H1 (cell line): Measurements from ENCODE around the gene TRAF3IP3. TPM values are rescaled to one million over a fixed set of nuclear protein-coding genes. Genes with fewer than 3 reads are reported as not detected.

Experiments
- CTCF ChIA-PET: fragments of 300-600 bp; sonication (Branson Sonifier 250); formaldehyde crosslinking; loops from one replicate; lab custom pipeline; 2021; ENCODE audit not compliant: partially characterized antibody; lab: Charles Lee
- POLR2A ChIA-PET: fragments of 300-600 bp; sonication (Branson Sonifier 250); formaldehyde crosslinking; loops from one replicate; lab custom pipeline; 2021; ENCODE audit warnings: inconsistent platforms; ENCODE audit not compliant: partially characterized antibody; lab: Charles Lee
- DNase-seq, 2 experiments: peaks; one replicate each; pipeline versions ENCODE4 v3.0.0 to v3.0.0-alpha.2; 2010 to 2022; ENCODE audit warnings: low spot score in 2 of 2, low read depth in 1 of 2, mixed read lengths in 1 of 2
- FAIRE-seq: peaks from 2 replicates; lab custom pipeline; 2011; peaks lifted over from hg19 to GRCh38; lab: Jason Lieb, UNC
- H2AFZ ChIP-seq: 2 replicates; pipeline ENCODE4 v1.8.1; 2012; ENCODE audit warnings: low read length, inconsistent platforms
- H2AK5ac ChIP-seq: 2 replicates; pipeline ENCODE4 v1.6.1; 2013; ENCODE audit warnings: low read depth, low read length
- H2BK120ac ChIP-seq: replicated peaks from 2 replicates; pipeline ENCODE3; 2013; ENCODE audit warnings: low read depth, low read length, inconsistent platforms
- H2BK12ac ChIP-seq: 2 replicates; pipeline ENCODE4 v1.6.1; 2013; ENCODE audit warnings: low read depth, low read length
- H2BK15ac ChIP-seq: 2 replicates; pipeline ENCODE4 v1.6.1; 2013; ENCODE audit warnings: low read length
- H2BK20ac ChIP-seq: 2 replicates; pipeline ENCODE4 v1.6.1; 2013; ENCODE audit warnings: low read length
- H2BK5ac ChIP-seq: 2 replicates; pipeline ENCODE4 v1.6.1; 2013; ENCODE audit warnings: low read depth, low read length
- H3K14ac ChIP-seq: 2 replicates; pipeline ENCODE4 v1.6.1; 2013; ENCODE audit warnings: inconsistent platforms; ENCODE audit not compliant: insufficient read length
- H3K18ac ChIP-seq: 2 replicates; pipeline ENCODE4 v1.6.1; 2013; ENCODE audit warnings: low read length; ENCODE audit errors: extremely low read depth
- H3K23ac ChIP-seq: 2 replicates; pipeline ENCODE4 v1.6.1; 2013; ENCODE audit warnings: inconsistent platforms; ENCODE audit not compliant: insufficient read length
- H3K23me2 ChIP-seq: 2 replicates; pipeline ENCODE4 v1.6.1; 2013; ENCODE audit warnings: low read depth, low read length
- H3K27ac ChIP-seq: 2 replicates; pipeline ENCODE4 v1.6.1; 2011; ENCODE audit warnings: low read depth, low read length, inconsistent platforms
- H3K27me3 ChIP-seq, 4 experiments: replicated peaks in 1 of 4; 1 replicate in 1 of 4; 2 replicates in 3 of 4; pipeline versions ENCODE4 v1.6.1 to v1.8.1; 2011 to 2013; ENCODE audit warnings: low read length in 3 of 4, mild to moderate bottlenecking in 3 of 4, inconsistent platforms in 2 of 4, mixed read lengths in 2 of 4, moderate library complexity in 1 of 4; ENCODE audit not compliant: control insufficient read depth in 3 of 4, insufficient read depth in 3 of 4; ENCODE audit errors: extremely low read depth in 1 of 4
- H3K36me3 ChIP-seq, 4 experiments: 2 replicates each; pipeline versions ENCODE4 v1.6.1 to v1.8.1; 2011 to 2013; ENCODE audit warnings: mild to moderate bottlenecking in 4 of 4, low read length in 3 of 4, moderate library complexity in 2 of 4, control low read depth in 1 of 4, inconsistent platforms in 1 of 4; ENCODE audit not compliant: insufficient read depth in 4 of 4, control insufficient read depth in 2 of 4
- H3K4ac ChIP-seq: replicated peaks from 2 replicates; pipeline ENCODE3; 2013; ENCODE audit warnings: low read length, low read depth, mixed read lengths, inconsistent platforms; ENCODE audit not compliant: insufficient read length
- H3K4me1 ChIP-seq, 4 experiments: replicated peaks in 1 of 4; 1 replicate in 1 of 4; 2 replicates in 3 of 4; pipeline versions ENCODE4 v1.6.1 to v1.8.1; 2011 to 2013; ENCODE audit warnings: low read length in 3 of 4, inconsistent platforms in 2 of 4, mixed read lengths in 1 of 4; ENCODE audit not compliant: insufficient read depth in 4 of 4, control insufficient read depth in 3 of 4
- H3K4me2 ChIP-seq, 2 experiments: 2 replicates each; pipeline versions ENCODE4 v1.6.1 to v1.8.1; 2011 to 2013; ENCODE audit warnings: low read depth in 2 of 2, low read length in 2 of 2, control low read depth in 1 of 2, inconsistent platforms in 1 of 2, mild to moderate bottlenecking in 1 of 2; ENCODE audit not compliant: insufficient read depth in 1 of 2
- H3K4me3 ChIP-seq, 4 experiments: fragments of 200-600, 300-600 bp in 1 of 4; sonication (generic), shearing (Covaris generic), sonication (Bioruptor Twin) in 1 of 4; 2 replicates each; pipeline versions ENCODE4 v1.5.1 to v1.8.1; 2011 to 2016; ENCODE audit warnings: low read length in 4 of 4, low read depth in 3 of 4, control low read depth in 2 of 4, inconsistent platforms in 2 of 4, mild to moderate bottlenecking in 2 of 4, mixed read lengths in 1 of 4, moderate library complexity in 1 of 4; ENCODE audit not compliant: insufficient read depth in 2 of 4; ENCODE audit errors: extremely low read depth in 1 of 4
- H3K56ac ChIP-seq: replicated peaks from 2 replicates; pipeline ENCODE3; 2013; ENCODE audit warnings: low read depth, mild to moderate bottlenecking, mixed read lengths, low read length, inconsistent platforms; ENCODE audit not compliant: insufficient read length
- H3K79me1 ChIP-seq: 2 replicates; pipeline ENCODE4 v1.6.1; 2013; ENCODE audit warnings: low read depth, low read length, control low read depth
- H3K79me2 ChIP-seq, 2 experiments: 2 replicates each; pipeline versions ENCODE4 v1.6.1 to v1.8.1; 2012 to 2013; ENCODE audit warnings: low read length in 2 of 2, mild to moderate bottlenecking in 2 of 2, inconsistent platforms in 1 of 2; ENCODE audit not compliant: insufficient read depth in 2 of 2, control insufficient read depth in 1 of 2
- H3K9ac ChIP-seq, 4 experiments: replicated peaks in 1 of 4; 1 replicate in 1 of 4; 2 replicates in 3 of 4; pipeline versions ENCODE4 v1.6.1 to v1.8.1; 2011 to 2013; ENCODE audit warnings: low read depth in 3 of 4, low read length in 3 of 4, control low read depth in 2 of 4, mild to moderate bottlenecking in 2 of 4, moderate library complexity in 2 of 4, inconsistent platforms in 1 of 4; ENCODE audit errors: extremely low read depth in 1 of 4
- H3K9me3 ChIP-seq, 2 experiments: 2 replicates each; pipeline versions ENCODE4 v1.6.1 to v1.8.1; 2012 to 2013; ENCODE audit warnings: mild to moderate bottlenecking in 2 of 2, moderate library complexity in 2 of 2, control low read depth in 1 of 2, inconsistent platforms in 1 of 2, low read depth in 1 of 2, low read length in 1 of 2, mixed read lengths in 1 of 2; ENCODE audit not compliant: insufficient read depth in 2 of 2
- H4K20me1 ChIP-seq, 2 experiments: replicated peaks in 1 of 2; 2 replicates each; pipeline versions ENCODE3 to v1.8.1; 2011 to 2013; ENCODE audit warnings: inconsistent platforms in 2 of 2, low read length in 2 of 2, mild to moderate bottlenecking in 1 of 2; ENCODE audit not compliant: insufficient read depth in 2 of 2, control insufficient read depth in 1 of 2
- H4K5ac ChIP-seq: 2 replicates; pipeline ENCODE4 v1.6.1; 2013; ENCODE audit warnings: low read length, low read depth, mixed read lengths, inconsistent platforms; ENCODE audit not compliant: insufficient read length
- H4K8ac ChIP-seq: 2 replicates; pipeline ENCODE4 v1.8.0; 2013; ENCODE audit warnings: mild to moderate bottlenecking, moderate library complexity, low read length, inconsistent platforms; ENCODE audit not compliant: insufficient read depth; ENCODE audit errors: extremely low read depth
- H4K91ac ChIP-seq: replicated peaks from 2 replicates; pipeline ENCODE3; 2013; ENCODE audit warnings: low read length, mixed read lengths, inconsistent platforms; ENCODE audit not compliant: insufficient read length
- CTCF ChIP-seq, 3 experiments: IDR thresholded peaks; 1 replicate in 2 of 3; 2 replicates in 1 of 3; pipeline versions ENCODE4 v1.5.1 to v1.6.1; 2011; ENCODE audit warnings: low read length in 3 of 3, mild to moderate bottlenecking in 3 of 3, inconsistent platforms in 2 of 3, low read depth in 1 of 3, moderate library complexity in 1 of 3; ENCODE audit not compliant: insufficient read depth in 1 of 3; ENCODE audit errors: control extremely low read depth in 1 of 3
- KDM1A ChIP-seq: fragments of 200-600, 300-600 bp; sonication (generic); IDR thresholded peaks from 2 replicates; pipeline ENCODE4 v1.7.1; 2016; ENCODE audit warnings: mild to moderate bottlenecking, low read length, borderline replicate concordance
- NANOG ChIP-seq: IDR thresholded peaks from 2 replicates; pipeline ENCODE4 v1.6.1; 2011; ENCODE audit warnings: low read length, low read depth, mild to moderate bottlenecking, inconsistent platforms; ENCODE audit not compliant: insufficient read depth, poor library complexity, severe bottlenecking
- NRF1 ChIP-seq: IDR thresholded peaks from 2 replicates; pipeline ENCODE4 v1.6.1; 2011; ENCODE audit warnings: mild to moderate bottlenecking, low read depth, low read length, improper control_type of control experiment
- RAD21 ChIP-seq, 2 experiments: IDR thresholded peaks in 1 of 2; conservative IDR thresholded peaks in 1 of 2; 2 replicates each; pipeline ENCODE4 v1.6.1; 2011; ENCODE audit warnings: low read depth in 2 of 2, low read length in 2 of 2, improper control_type of control experiment in 1 of 2, inconsistent platforms in 1 of 2, mild to moderate bottlenecking in 1 of 2, moderate library complexity in 1 of 2
- SIX5 ChIP-seq: IDR thresholded peaks from 2 replicates; pipeline ENCODE4 v1.6.1; 2011; ENCODE audit warnings: mild to moderate bottlenecking, low read depth, low read length
- TBP ChIP-seq: IDR thresholded peaks from 2 replicates; pipeline ENCODE4 v1.6.1; 2011; ENCODE audit warnings: low read depth, low read length, improper control_type of control experiment
- TEAD4 ChIP-seq: IDR thresholded peaks from 2 replicates; pipeline ENCODE4 v1.6.1; 2012; ENCODE audit warnings: low read depth, low read length, inconsistent platforms, mixed read lengths
- WGBS, 2 experiments: shearing (Covaris generic) in 1 of 2; methylation state at CpG; one replicate each; pipeline versions ENCODE4 v1.1.6 to v1.1.7; 2013 to 2015; ENCODE audit warnings: low lambda C conversion rate in 2 of 2, mixed read lengths in 2 of 2, inconsistent platforms in 1 of 2, low coverage in 1 of 2, missing lambda C conversion rate in 1 of 2; ENCODE audit not compliant: insufficient replicate concordance in 2 of 2, insufficient coverage in 1 of 2, insufficient read length in 1 of 2; ENCODE audit errors: extremely low coverage in 1 of 2, missing lambda C conversion rate in 1 of 2; 5-methylcytosine and 5-hydroxymethylcytosine counted together
- polyA plus RNA-seq, 7 experiments: library from polyadenylated mRNA; depleted of rRNA in 3 of 7; stranded (reverse) in 5 of 7; unstranded in 2 of 7; fragments of >200 nt in 5 of 7; fragments of 200-250 nt in 2 of 7; gene quantifications; 1 replicate in 5 of 7; 2 replicates in 1 of 7; 4 replicates in 1 of 7; pipeline versions ENCODE4 v1.2.1 to v1.2.3, GENCODE V29; 2011 to 2013; ENCODE audit warnings: missing spikeins in 2 of 7, mixed read lengths in 2 of 7
- total RNA-seq: library from RNA; stranded (reverse); fragmentation: NEBNext Ultra II Directional; extraction: Animal tissue kit (Norgen Biotek cat#: 25700); gene quantifications from 2 replicates; pipeline ENCODE4 v1.2.1, GENCODE V29; 2021

Gene TRAF3IP3
- total and polyA plus RNA-seq, 2 of the 8 experiments (the other 6 are each of a cell fraction or from before 2014, with no cell fraction given), result not detected

GRCh38 chr1:209823143-209824041 lies 67.5 kb downstream of the TRAF3IP3 start:
- Histone ChIP-seq H3K79me1 (no peaks in the 10 kb centered on the region), H4K91ac (no peak overlapping the region), H4K20me1 (no peaks in the 10 kb centered on the region), H3K27ac (no peak overlapping the region), H3K18ac (no peak overlapping the region), H3K9me3 (no peaks in the 10 kb centered on the region), H2BK20ac (no peak overlapping the region), H2BK5ac (no peak overlapping the region), H2AK5ac (no peak overlapping the region), H4K8ac (no peak overlapping the region), H3K36me3 (no peaks in the 10 kb centered on the region), H3K14ac (no peak overlapping the region), H3K79me2 (no peaks in the 10 kb centered on the region), H3K56ac (no peak overlapping the region), H3K27me3 (no peaks in the 10 kb centered on the region; a peak in 1 of 7 replicates), H4K5ac (no peak overlapping the region), H3K4me3 (no peak overlapping the region), H2BK15ac (no peak overlapping the region), H3K23ac (no peak overlapping the region), H3K4me2 (no peak overlapping the region), H2AFZ (peak overlapping the region; percentile 73; the same call in 1 of the 2 replicates), H3K9ac (no peak overlapping the region), H3K4me1 (no peaks in the 10 kb centered on the region), H3K4ac (no peak overlapping the region), H2BK120ac (no peak overlapping the region), H3K23me2 (no peaks in the 10 kb centered on the region), H2BK12ac (no peak overlapping the region)
- WGBS, 2 experiments, result 42% methylated on average over 12 of the region's 12 CpGs; no CpG with 5 or more reads in 1 of the 2 experiments
- CTCF ChIA-PET, result interaction anchor here (0.7 to 11.7 kb wide), 48 partner anchors 10 to 1734 kb away, joined by 3 to 254 read pairs (median 4); partner anchors contain the start of gene IRF6
- FAIRE-seq, result no peak
- DNase-seq, result no peak
- POLR2A ChIA-PET, result interaction anchor here (1.2 to 1.8 kb wide), 2 partner anchors 8 to 551 kb away, joined by 3 to 4 read pairs; no protein-coding TSS in a partner anchor
- TF ChIP-seq KDM1A (no peak), TEAD4 (no peak), SIX5 (no peak), NRF1 (no peak), NANOG (no peak), TBP (no peak), RAD21 (IDR thresholded peaks at IDR 0.05 in 1 of 2, conservative IDR thresholded peaks at IDR 0.05 in 1 of 2; ENCODE audit: low read depth in 2 of 2, low read length in 2 of 2) (peak; percentile 18 to 21; a peak in 1 of 4 replicates), CTCF (IDR thresholded peaks at IDR 0.05; ENCODE audit: control extremely low read depth in 1 of 3, insufficient read depth in 1 of 3, low read depth in 1 of 3, low read length in 3 of 3) (peak in 2 of 3 experiments; percentile 45 to 75; a peak in 2 of 4 replicates)
